K562 (cell line): ENCODE measurements around the gene LRIF1. TPM values are rescaled to one million over a fixed set of nuclear protein-coding genes. Genes with fewer than 3 reads are reported as not detected.

Experiments used
- ELF1 ChIP-seq: fragments of 200-800 bp; sonication (Bioruptor generic); IDR thresholded peaks from 2 replicates; pipeline ENCODE4 v1.6.1; 2016; ENCODE audit warnings: missing genetic modification characterization, missing compliant biosample characterization
- FOXA3 ChIP-seq, 2 experiments: fragments of 450-650 bp in 1 of 2; sonication (generic) in 1 of 2; formaldehyde crosslinking; IDR thresholded peaks in 1 of 2; conservative IDR thresholded peaks in 1 of 2; 2 replicates each; pipeline versions ENCODE4 v1.4.0 to v1.8.0; 2020 to 2022; ENCODE audit warnings: mild to moderate bottlenecking in 2 of 2, missing genetic modification reagents in 1 of 2
- HIVEP1 ChIP-seq: fragments of 250-450 bp; sonication (Bioruptor Pico); IDR thresholded peaks from 2 replicates; pipeline ENCODE4 v1.4.0; 2020; ENCODE audit warnings: mild to moderate bottlenecking
- JUND ChIP-seq, 2 experiments: IDR thresholded peaks; 2 replicates in 1 of 2; 3 replicates in 1 of 2; pipeline ENCODE4 v1.6.1; 2011; ENCODE audit warnings: borderline replicate concordance in 2 of 2, low read depth in 2 of 2, low read length in 2 of 2, improper control_type of control experiment in 1 of 2, missing biosample characterization in 1 of 2, missing genetic modification characterization in 1 of 2, missing genetic modification reagents in 1 of 2
- RB1 ChIP-seq: fragments of 450-650 bp; IDR thresholded peaks from 2 replicates; pipeline ENCODE4 v1.6.1; 2017; ENCODE audit warnings: low read depth, mild to moderate bottlenecking
- polyA plus RNA-seq, 8 experiments: library from polyadenylated mRNA; depleted of rRNA in 4 of 8; stranded (reverse) in 5 of 8; unstranded in 3 of 8; fragments of >200 nt; fragmentation: Nextera tagmentation in 2 of 8; fragmentation: Illumina TruSeq in 1 of 8; extraction: Ambion mirVana in 2 of 8; extraction: Trizol in 1 of 8; gene quantifications; 2 replicates each; pipeline versions ENCODE4 v1.2.1 to v1.2.3, GENCODE V29; 2011 to 2014; ENCODE audit warnings: inconsistent platforms in 1 of 8, missing spikeins in 1 of 8
- total RNA-seq, 7 experiments: library from RNA; depleted of rRNA in 6 of 7; stranded (reverse); fragments of >200 nt in 6 of 7; fragmentation: Illumina TruSeq in 2 of 7; extraction: Trizol in 2 of 7; gene quantifications; 2 replicates each; pipeline versions ENCODE4 v1.2.1 to v1.2.3, GENCODE V29; 2011 to 2021; ENCODE audit warnings: low replicate concordance in 1 of 7
- TF ChIP-seq, protein P1 (sequence below): fragments of 450-650 bp; IDR thresholded peaks from 2 replicates; pipeline ENCODE4 v1.6.1; 2016; ENCODE audit warnings: mild to moderate bottlenecking, moderate library complexity
- TF ChIP-seq, protein P2 (sequence below): fragments of 200-800 bp; sonication (Bioruptor generic); IDR thresholded peaks from 2 replicates; pipeline ENCODE4 v1.6.1; 2017; ENCODE audit warnings: missing genetic modification characterization, missing compliant biosample characterization
- TF ChIP-seq, protein P3 (sequence below), 2 experiments: IDR thresholded peaks; 2 replicates each; pipeline ENCODE4 v1.6.1; 2012; ENCODE audit warnings: improper control_type of control experiment in 2 of 2, low read depth in 2 of 2, low read length in 2 of 2, borderline replicate concordance in 1 of 2

LRIF1 gene
- total and polyA plus RNA-seq, 9 of the 15 experiments (the other 6 are each of a cell fraction or from before 2014, with no cell fraction given), result 35.6 to 88.8 (median 74.1) TPM

DNA sequence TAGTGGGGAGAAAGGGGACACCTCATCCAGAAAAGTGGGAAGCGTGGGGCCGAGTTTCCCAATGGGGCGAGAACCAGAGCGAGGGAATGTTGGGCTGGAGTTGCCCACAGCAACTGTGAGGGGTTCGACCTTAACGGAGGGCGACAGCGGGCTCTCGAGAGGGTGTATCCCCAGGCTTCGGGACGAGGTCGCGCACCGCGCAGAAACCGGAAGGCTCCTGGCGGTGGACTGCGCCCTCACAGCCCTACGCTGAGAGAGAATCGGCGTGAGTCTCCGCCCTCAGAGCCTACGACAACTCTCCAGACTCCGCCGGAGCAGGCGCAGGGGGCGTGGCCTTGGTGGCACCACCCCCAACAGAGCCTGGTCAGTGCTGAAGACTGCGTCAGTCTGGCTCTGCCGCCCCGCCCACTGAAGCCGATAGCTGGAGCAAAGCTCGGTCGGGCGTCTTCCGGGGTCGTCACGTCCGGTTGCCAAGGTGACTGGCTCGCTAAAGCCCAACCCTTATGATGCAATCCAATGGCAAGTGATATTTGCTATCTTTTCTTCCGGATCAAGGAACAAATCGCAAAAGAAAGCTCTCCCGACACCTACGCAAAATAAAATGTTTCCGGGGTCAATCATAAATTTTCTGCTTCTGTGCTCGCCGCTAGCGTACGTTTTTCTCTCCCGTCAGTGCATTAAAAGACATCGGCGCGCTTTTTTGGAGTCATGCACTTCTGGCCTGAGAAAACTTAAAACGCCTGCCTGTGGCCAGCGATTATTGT, at the start of gene LRIF1 (continued):
- TF ChIP-seq, protein P1, sequence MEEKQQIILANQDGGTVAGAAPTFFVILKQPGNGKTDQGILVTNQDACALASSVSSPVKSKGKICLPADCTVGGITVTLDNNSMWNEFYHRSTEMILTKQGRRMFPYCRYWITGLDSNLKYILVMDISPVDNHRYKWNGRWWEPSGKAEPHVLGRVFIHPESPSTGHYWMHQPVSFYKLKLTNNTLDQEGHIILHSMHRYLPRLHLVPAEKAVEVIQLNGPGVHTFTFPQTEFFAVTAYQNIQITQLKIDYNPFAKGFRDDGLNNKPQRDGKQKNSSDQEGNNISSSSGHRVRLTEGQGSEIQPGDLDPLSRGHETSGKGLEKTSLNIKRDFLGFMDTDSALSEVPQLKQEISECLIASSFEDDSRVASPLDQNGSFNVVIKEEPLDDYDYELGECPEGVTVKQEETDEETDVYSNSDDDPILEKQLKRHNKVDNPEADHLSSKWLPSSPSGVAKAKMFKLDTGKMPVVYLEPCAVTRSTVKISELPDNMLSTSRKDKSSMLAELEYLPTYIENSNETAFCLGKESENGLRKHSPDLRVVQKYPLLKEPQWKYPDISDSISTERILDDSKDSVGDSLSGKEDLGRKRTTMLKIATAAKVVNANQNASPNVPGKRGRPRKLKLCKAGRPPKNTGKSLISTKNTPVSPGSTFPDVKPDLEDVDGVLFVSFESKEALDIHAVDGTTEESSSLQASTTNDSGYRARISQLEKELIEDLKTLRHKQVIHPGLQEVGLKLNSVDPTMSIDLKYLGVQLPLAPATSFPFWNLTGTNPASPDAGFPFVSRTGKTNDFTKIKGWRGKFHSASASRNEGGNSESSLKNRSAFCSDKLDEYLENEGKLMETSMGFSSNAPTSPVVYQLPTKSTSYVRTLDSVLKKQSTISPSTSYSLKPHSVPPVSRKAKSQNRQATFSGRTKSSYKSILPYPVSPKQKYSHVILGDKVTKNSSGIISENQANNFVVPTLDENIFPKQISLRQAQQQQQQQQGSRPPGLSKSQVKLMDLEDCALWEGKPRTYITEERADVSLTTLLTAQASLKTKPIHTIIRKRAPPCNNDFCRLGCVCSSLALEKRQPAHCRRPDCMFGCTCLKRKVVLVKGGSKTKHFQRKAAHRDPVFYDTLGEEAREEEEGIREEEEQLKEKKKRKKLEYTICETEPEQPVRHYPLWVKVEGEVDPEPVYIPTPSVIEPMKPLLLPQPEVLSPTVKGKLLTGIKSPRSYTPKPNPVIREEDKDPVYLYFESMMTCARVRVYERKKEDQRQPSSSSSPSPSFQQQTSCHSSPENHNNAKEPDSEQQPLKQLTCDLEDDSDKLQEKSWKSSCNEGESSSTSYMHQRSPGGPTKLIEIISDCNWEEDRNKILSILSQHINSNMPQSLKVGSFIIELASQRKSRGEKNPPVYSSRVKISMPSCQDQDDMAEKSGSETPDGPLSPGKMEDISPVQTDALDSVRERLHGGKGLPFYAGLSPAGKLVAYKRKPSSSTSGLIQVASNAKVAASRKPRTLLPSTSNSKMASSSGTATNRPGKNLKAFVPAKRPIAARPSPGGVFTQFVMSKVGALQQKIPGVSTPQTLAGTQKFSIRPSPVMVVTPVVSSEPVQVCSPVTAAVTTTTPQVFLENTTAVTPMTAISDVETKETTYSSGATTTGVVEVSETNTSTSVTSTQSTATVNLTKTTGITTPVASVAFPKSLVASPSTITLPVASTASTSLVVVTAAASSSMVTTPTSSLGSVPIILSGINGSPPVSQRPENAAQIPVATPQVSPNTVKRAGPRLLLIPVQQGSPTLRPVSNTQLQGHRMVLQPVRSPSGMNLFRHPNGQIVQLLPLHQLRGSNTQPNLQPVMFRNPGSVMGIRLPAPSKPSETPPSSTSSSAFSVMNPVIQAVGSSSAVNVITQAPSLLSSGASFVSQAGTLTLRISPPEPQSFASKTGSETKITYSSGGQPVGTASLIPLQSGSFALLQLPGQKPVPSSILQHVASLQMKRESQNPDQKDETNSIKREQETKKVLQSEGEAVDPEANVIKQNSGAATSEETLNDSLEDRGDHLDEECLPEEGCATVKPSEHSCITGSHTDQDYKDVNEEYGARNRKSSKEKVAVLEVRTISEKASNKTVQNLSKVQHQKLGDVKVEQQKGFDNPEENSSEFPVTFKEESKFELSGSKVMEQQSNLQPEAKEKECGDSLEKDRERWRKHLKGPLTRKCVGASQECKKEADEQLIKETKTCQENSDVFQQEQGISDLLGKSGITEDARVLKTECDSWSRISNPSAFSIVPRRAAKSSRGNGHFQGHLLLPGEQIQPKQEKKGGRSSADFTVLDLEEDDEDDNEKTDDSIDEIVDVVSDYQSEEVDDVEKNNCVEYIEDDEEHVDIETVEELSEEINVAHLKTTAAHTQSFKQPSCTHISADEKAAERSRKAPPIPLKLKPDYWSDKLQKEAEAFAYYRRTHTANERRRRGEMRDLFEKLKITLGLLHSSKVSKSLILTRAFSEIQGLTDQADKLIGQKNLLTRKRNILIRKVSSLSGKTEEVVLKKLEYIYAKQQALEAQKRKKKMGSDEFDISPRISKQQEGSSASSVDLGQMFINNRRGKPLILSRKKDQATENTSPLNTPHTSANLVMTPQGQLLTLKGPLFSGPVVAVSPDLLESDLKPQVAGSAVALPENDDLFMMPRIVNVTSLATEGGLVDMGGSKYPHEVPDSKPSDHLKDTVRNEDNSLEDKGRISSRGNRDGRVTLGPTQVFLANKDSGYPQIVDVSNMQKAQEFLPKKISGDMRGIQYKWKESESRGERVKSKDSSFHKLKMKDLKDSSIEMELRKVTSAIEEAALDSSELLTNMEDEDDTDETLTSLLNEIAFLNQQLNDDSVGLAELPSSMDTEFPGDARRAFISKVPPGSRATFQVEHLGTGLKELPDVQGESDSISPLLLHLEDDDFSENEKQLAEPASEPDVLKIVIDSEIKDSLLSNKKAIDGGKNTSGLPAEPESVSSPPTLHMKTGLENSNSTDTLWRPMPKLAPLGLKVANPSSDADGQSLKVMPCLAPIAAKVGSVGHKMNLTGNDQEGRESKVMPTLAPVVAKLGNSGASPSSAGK, result no peak; the same call in 1 of the 2 replicates
- TF ChIP-seq HIVEP1 (CRISPR knock-in tag), result no peak
- TF ChIP-seq ELF1 (tag), result peak; percentile 100
- peak; percentile 70; the same call in 1 of the 2 replicates for TF ChIP-seq RB1
- TF ChIP-seq FOXA3 (CRISPR knock-in tag; conservative IDR thresholded peaks at IDR 0.05 in 1 of 2, IDR thresholded peaks at IDR 0.05 in 1 of 2), result peak in 1 of 2 experiments; percentile 32; a peak in 1 of 4 replicates
- TF ChIP-seq, protein P2, sequence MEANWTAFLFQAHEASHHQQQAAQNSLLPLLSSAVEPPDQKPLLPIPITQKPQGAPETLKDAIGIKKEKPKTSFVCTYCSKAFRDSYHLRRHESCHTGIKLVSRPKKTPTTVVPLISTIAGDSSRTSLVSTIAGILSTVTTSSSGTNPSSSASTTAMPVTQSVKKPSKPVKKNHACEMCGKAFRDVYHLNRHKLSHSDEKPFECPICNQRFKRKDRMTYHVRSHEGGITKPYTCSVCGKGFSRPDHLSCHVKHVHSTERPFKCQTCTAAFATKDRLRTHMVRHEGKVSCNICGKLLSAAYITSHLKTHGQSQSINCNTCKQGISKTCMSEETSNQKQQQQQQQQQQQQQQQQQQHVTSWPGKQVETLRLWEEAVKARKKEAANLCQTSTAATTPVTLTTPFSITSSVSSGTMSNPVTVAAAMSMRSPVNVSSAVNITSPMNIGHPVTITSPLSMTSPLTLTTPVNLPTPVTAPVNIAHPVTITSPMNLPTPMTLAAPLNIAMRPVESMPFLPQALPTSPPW (CRISPR knock-in tag), result 0 out of 2 replicates have a peak, but pooled peaks have one; percentile 29
- peak; percentile 89 for TF ChIP-seq JUND (IDR thresholded peaks at IDR 0.05; ENCODE audit: borderline replicate concordance, low read depth, low read length)
- TF ChIP-seq JUND (tag; IDR thresholded peaks at IDR 0.05; ENCODE audit: borderline replicate concordance, low read depth, low read length), result peak; percentile 67
- TF ChIP-seq, protein P3, sequence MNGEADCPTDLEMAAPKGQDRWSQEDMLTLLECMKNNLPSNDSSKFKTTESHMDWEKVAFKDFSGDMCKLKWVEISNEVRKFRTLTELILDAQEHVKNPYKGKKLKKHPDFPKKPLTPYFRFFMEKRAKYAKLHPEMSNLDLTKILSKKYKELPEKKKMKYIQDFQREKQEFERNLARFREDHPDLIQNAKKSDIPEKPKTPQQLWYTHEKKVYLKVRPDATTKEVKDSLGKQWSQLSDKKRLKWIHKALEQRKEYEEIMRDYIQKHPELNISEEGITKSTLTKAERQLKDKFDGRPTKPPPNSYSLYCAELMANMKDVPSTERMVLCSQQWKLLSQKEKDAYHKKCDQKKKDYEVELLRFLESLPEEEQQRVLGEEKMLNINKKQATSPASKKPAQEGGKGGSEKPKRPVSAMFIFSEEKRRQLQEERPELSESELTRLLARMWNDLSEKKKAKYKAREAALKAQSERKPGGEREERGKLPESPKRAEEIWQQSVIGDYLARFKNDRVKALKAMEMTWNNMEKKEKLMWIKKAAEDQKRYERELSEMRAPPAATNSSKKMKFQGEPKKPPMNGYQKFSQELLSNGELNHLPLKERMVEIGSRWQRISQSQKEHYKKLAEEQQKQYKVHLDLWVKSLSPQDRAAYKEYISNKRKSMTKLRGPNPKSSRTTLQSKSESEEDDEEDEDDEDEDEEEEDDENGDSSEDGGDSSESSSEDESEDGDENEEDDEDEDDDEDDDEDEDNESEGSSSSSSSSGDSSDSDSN (IDR thresholded peaks at IDR 0.05; ENCODE audit: borderline replicate concordance in 1 of 2, low read depth in 2 of 2, low read length in 2 of 2), result 0 out of 4 replicates have a peak, but pooled peaks have one; percentile 18 to 21
